ENCODE data around the gene FBXL13.

DNA sequence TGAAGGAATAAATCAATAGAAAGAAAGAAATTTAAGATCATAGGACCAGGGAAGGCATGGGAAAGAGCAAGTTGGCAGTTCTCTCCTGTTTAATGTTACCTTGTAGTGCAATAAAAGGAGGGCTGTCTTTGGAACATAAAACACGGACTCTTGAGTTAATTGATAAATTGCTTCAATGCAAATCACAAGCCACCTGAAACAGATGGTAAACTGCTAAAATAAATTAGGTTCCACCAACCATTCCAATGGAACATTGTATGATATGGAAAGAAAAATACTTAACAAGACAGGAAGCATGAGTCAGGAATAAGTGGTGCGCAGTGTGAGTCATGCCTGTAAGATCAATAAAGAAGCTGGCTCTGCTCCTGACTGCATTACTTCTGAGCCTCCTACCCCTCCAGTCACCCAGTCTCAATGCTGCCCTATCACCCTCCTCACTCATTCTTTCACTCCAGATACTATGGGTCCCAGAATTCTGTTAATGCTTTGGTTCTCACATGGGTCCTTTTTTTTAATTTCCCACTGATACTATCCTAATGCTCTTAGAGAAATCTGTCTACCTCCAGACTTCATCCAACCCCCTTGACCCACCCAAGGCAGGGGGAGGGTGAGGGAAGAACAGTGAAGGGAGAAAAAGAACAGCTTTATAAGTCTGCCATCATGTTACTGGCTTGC is 82.9 kb downstream of the FBXL13 start:
- TF ChIP-seq, protein P1, sequence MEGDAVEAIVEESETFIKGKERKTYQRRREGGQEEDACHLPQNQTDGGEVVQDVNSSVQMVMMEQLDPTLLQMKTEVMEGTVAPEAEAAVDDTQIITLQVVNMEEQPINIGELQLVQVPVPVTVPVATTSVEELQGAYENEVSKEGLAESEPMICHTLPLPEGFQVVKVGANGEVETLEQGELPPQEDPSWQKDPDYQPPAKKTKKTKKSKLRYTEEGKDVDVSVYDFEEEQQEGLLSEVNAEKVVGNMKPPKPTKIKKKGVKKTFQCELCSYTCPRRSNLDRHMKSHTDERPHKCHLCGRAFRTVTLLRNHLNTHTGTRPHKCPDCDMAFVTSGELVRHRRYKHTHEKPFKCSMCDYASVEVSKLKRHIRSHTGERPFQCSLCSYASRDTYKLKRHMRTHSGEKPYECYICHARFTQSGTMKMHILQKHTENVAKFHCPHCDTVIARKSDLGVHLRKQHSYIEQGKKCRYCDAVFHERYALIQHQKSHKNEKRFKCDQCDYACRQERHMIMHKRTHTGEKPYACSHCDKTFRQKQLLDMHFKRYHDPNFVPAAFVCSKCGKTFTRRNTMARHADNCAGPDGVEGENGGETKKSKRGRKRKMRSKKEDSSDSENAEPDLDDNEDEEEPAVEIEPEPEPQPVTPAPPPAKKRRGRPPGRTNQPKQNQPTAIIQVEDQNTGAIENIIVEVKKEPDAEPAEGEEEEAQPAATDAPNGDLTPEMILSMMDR (IDR thresholded peaks at IDR 0.05): no peak
- no peak for TF ChIP-seq POLR2A (IDR thresholded peaks at IDR 0.05)
- TF ChIP-seq POLR2AphosphoS5 (IDR thresholded peaks at IDR 0.05; ENCODE audit: insufficient read depth in 1 of 2, low read depth in 1 of 2): peak in 1 of 2 donors; percentile 57

All from vagina (tissue), 2 donors.